ENCODE results near the gene TAS1R3. TPM values are rescaled to one million over a fixed set of nuclear protein-coding genes. Genes with fewer than 3 reads are reported as not detected.

Gene TAS1R3
- total RNA-seq, 1 experiment from 2014 or later, result 0.22 TPM

DNA sequence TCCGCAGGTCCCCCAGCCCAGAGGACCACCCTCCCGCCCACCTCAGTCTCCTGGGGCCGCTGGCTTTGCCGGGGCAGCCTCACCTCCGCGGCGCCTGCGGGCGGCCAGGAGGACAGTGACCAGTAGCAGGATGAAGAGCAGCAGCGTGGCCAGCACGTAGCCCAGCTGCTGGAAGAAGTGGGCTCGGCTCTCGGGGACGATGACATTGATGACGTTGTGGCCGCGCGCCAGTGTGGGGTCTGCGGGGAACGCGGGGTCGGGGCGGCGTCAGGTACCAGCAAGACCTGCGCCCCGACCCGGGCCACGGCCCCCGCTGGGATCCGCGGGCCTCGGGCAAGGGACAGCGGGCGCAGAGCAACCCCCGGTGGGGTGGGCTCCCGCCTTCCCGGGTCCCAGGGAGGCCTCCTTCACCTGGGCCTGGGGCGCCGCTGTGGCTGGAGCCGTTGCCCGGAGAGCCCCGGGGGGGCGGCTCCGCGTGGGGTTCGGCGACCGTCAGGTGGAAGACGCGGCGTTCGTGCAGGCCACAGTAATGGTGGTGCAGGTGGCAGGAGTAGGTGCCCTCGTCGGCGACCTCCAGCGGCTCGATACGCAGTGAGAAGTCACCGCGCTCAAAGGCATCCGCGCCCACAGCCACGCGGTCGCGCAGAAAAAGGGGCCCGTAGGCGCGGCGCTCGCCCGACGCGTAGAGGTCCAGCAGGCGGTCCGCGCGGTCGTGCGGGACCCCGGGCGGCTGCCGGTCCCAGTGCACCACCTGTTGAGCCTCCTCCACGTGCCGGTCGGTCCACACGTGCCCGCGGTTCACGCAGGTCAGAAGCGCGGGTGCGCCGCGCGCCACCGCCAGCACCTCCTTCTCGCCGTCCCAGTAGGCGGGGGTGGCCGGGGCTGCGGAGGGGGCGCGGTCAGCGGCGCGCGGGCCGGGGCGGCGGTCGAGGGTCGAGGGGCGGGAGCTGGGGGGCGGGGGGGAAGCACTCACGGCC is 23.5 kb downstream of the TAS1R3 start (continued):
- no peak for TF ChIP-seq ZNF121 (CRISPR knock-in tag; IDR thresholded peaks at IDR 0.05)
- TF ChIP-seq, protein P1, sequence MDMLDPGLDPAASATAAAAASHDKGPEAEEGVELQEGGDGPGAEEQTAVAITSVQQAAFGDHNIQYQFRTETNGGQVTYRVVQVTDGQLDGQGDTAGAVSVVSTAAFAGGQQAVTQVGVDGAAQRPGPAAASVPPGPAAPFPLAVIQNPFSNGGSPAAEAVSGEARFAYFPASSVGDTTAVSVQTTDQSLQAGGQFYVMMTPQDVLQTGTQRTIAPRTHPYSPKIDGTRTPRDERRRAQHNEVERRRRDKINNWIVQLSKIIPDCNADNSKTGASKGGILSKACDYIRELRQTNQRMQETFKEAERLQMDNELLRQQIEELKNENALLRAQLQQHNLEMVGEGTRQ (CRISPR knock-in tag; IDR thresholded peaks at IDR 0.05), result 0 out of 2 replicates have a peak, but pooled peaks have one; percentile 9

DNA sequence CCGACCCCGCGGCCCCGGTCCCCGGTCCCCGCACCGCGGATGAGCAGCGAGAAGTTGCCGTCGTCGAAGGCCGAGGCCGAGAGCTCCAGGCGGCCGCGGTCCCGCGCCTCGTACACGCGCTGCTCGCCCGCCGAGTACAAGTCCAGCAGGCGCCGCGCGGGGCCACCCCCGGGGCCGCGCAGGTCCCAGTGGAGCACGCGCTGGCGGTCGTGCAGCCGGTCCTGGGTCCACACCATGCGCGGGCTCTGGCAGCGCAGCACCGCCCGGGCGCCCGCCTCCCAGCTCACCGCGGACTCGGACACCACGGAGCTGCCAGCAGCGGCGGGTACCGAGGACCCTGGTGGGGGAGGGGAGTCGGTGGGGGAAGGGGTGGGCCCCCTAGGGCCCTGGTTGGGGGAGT is 24.3 kb downstream of the TAS1R3 start:
- Mint-ChIP-seq H3K27me3 (ENCODE audit: low read depth) (peaks cover 17% of the 10 kb centered on the region), H3K9me3 (no peaks in the 10 kb centered on the region), H3K4me3 (no peak overlapping the region), H3K4me1 (peaks cover 29% of the 10 kb centered on the region), H3K27ac (no peak overlapping the region), H3K36me3 (no peaks in the 10 kb centered on the region)
- CTCF ChIA-PET, result interaction anchor here (0.7 to 1.2 kb wide), 6 partner anchors 10 to 149 kb away, joined by 3 to 6 read pairs (median 3); no protein-coding TSS in a partner anchor
- DNase-seq (ENCODE audit: low spot score), result no peak
- ATAC-seq, result no peak
- POLR2A ChIA-PET, result interaction anchor here (0.8 to 1.3 kb wide), 2 partner anchors 30 to 77 kb away, joined by 3 read pairs; no protein-coding TSS in a partner anchor
- TF ChIP-seq, protein P2, sequence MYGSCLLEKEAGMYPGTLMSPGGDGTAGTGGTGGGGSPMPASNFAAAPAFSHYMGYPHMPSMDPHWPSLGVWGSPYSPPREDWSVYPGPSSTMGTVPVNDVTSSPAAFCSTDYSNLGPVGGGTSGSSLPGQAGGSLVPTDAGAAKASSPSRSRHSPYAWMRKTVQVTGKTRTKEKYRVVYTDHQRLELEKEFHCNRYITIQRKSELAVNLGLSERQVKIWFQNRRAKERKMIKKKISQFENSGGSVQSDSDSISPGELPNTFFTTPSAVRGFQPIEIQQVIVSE (CRISPR knock-in tag; IDR thresholded peaks at IDR 0.05; ENCODE audit: borderline replicate concordance), result no peak
- TF ChIP-seq, protein P3, sequence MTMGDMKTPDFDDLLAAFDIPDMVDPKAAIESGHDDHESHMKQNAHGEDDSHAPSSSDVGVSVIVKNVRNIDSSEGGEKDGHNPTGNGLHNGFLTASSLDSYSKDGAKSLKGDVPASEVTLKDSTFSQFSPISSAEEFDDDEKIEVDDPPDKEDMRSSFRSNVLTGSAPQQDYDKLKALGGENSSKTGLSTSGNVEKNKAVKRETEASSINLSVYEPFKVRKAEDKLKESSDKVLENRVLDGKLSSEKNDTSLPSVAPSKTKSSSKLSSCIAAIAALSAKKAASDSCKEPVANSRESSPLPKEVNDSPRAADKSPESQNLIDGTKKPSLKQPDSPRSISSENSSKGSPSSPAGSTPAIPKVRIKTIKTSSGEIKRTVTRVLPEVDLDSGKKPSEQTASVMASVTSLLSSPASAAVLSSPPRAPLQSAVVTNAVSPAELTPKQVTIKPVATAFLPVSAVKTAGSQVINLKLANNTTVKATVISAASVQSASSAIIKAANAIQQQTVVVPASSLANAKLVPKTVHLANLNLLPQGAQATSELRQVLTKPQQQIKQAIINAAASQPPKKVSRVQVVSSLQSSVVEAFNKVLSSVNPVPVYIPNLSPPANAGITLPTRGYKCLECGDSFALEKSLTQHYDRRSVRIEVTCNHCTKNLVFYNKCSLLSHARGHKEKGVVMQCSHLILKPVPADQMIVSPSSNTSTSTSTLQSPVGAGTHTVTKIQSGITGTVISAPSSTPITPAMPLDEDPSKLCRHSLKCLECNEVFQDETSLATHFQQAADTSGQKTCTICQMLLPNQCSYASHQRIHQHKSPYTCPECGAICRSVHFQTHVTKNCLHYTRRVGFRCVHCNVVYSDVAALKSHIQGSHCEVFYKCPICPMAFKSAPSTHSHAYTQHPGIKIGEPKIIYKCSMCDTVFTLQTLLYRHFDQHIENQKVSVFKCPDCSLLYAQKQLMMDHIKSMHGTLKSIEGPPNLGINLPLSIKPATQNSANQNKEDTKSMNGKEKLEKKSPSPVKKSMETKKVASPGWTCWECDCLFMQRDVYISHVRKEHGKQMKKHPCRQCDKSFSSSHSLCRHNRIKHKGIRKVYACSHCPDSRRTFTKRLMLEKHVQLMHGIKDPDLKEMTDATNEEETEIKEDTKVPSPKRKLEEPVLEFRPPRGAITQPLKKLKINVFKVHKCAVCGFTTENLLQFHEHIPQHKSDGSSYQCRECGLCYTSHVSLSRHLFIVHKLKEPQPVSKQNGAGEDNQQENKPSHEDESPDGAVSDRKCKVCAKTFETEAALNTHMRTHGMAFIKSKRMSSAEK (CRISPR knock-in tag; IDR thresholded peaks at IDR 0.05; ENCODE audit: borderline replicate concordance), result no peak
- TF ChIP-seq, protein P4, sequence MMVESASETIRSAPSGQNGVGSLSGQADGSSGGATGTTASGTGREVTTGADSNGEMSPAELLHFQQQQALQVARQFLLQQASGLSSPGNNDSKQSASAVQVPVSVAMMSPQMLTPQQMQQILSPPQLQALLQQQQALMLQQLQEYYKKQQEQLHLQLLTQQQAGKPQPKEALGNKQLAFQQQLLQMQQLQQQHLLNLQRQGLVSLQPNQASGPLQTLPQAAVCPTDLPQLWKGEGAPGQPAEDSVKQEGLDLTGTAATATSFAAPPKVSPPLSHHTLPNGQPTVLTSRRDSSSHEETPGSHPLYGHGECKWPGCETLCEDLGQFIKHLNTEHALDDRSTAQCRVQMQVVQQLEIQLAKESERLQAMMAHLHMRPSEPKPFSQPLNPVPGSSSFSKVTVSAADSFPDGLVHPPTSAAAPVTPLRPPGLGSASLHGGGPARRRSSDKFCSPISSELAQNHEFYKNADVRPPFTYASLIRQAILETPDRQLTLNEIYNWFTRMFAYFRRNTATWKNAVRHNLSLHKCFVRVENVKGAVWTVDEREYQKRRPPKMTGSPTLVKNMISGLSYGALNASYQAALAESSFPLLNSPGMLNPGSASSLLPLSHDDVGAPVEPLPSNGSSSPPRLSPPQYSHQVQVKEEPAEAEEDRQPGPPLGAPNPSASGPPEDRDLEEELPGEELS (CRISPR knock-in tag; IDR thresholded peaks at IDR 0.05), result 0 out of 2 replicates have a peak, but pooled peaks have one; percentile 27

DNA sequence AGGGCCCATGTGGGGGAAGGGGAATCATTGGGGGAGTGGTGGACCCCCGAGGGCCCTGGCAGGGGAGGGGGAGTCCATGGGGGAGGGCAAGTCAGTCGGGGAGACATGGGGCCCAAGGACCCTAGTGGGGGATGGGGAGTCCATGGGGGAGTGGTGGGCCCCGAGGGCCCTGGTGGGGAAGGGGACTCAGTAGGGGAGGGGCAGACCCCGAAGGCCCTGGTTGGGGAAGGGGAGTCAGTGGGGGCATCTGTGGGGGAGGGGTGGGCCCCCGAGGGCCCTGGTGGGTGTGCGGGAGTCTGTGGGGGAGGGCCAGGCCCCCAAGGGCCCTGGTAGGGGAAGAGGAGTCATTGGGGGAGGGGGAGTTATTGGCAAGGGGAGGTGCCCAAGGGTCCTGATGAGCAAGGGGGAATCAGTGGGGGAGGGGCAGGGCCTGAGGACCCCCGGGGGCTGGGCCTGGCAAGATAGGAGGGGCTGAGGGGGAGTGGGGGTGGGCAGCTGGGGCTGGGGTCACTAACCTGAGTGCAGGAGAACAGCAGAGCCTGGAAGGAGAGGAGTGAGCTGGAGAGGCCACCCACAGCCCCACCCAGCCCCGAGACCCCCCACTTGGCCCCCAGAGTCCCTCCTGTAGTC is 25.2 kb downstream of the TAS1R3 start:
- ChIA-PET CTCF (interaction anchor here (1.2 kb wide), 1 partner anchor 15 kb away, joined by 6 read pairs; no protein-coding TSS in a partner anchor), POLR2A (interaction anchor here (1.3 kb wide), 1 partner anchor 77 kb away, joined by 3 read pairs; no protein-coding TSS in a partner anchor)
- no peaks in the 10 kb centered on the region for H3K36me3 Mint-ChIP-seq
- ATAC-seq, result no peak
- H3K4me1 Mint-ChIP-seq, result peaks cover 35% of the 10 kb centered on the region
- H3K4me3 Mint-ChIP-seq, result no peak overlapping the region
- peaks cover 17% of the 10 kb centered on the region for H3K27me3 Mint-ChIP-seq (ENCODE audit: low read depth)
- no peak overlapping the region for H3K27ac Mint-ChIP-seq
- no peaks in the 10 kb centered on the region for H3K9me3 Mint-ChIP-seq
- no peak for DNase-seq (ENCODE audit: low spot score)
- TF ChIP-seq CREB1 (CRISPR knock-in tag; IDR thresholded peaks at IDR 0.05), result no peak
- TF ChIP-seq, protein P5, sequence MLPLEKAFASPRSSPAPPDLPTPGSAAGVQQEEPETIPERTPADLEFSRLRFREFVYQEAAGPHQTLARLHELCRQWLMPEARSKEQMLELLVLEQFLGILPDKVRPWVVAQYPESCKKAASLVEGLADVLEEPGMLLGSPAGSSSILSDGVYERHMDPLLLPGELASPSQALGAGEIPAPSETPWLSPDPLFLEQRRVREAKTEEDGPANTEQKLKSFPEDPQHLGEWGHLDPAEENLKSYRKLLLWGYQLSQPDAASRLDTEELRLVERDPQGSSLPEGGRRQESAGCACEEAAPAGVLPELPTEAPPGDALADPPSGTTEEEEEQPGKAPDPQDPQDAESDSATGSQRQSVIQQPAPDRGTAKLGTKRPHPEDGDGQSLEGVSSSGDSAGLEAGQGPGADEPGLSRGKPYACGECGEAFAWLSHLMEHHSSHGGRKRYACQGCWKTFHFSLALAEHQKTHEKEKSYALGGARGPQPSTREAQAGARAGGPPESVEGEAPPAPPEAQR (CRISPR knock-in tag; IDR thresholded peaks at IDR 0.05), result no peak
- TF ChIP-seq, protein P6, sequence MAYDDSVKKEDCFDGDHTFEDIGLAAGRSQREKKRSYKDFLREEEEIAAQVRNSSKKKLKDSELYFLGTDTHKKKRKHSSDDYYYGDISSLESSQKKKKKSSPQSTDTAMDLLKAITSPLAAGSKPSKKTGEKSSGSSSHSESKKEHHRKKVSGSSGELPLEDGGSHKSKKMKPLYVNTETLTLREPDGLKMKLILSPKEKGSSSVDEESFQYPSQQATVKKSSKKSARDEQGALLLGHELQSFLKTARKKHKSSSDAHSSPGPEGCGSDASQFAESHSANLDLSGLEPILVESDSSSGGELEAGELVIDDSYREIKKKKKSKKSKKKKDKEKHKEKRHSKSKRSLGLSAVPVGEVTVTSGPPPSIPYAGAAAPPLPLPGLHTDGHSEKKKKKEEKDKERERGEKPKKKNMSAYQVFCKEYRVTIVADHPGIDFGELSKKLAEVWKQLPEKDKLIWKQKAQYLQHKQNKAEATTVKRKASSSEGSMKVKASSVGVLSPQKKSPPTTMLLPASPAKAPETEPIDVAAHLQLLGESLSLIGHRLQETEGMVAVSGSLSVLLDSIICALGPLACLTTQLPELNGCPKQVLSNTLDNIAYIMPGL (CRISPR knock-in tag; IDR thresholded peaks at IDR 0.05), result no peak
- TF ChIP-seq SMAD4 (CRISPR knock-in tag; IDR thresholded peaks at IDR 0.05), result no peak
- TF ChIP-seq, protein P7, sequence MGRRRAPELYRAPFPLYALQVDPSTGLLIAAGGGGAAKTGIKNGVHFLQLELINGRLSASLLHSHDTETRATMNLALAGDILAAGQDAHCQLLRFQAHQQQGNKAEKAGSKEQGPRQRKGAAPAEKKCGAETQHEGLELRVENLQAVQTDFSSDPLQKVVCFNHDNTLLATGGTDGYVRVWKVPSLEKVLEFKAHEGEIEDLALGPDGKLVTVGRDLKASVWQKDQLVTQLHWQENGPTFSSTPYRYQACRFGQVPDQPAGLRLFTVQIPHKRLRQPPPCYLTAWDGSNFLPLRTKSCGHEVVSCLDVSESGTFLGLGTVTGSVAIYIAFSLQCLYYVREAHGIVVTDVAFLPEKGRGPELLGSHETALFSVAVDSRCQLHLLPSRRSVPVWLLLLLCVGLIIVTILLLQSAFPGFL (CRISPR knock-in tag; IDR thresholded peaks at IDR 0.05; ENCODE audit: borderline replicate concordance), result no peak
- TF ChIP-seq NR1H2 (CRISPR knock-in tag; IDR thresholded peaks at IDR 0.05), result no peak
- TF ChIP-seq OVOL2 (CRISPR knock-in tag; IDR thresholded peaks at IDR 0.05; ENCODE audit: borderline replicate concordance), result no peak
- TF ChIP-seq, protein P4 (CRISPR knock-in tag; IDR thresholded peaks at IDR 0.05), result no peak
- TF ChIP-seq FOXK1 (CRISPR knock-in tag; IDR thresholded peaks at IDR 0.05), result no peak
- TF ChIP-seq NFATC4 (CRISPR knock-in tag; IDR thresholded peaks at IDR 0.05), result no peak

All from WTC11 (cell line).